ENCODE results near the gene MMEL1. TPM values are rescaled to one million over a fixed set of nuclear protein-coding genes. Genes with fewer than 3 reads are reported as not detected.
"Not testable (repeated sequence)": the region's sequence is repeated elsewhere in the genome, so short reads cannot be mapped to it uniquely, and the experiment has no call there.

MMEL1 gene
- total RNA-seq, 1 donor from 2014 or later: 2.0 TPM

GRCh38 chr1:2588661-2589430, 44.0 kb downstream of the MMEL1 start:
- DNase-seq: no peak

GRCh38 chr1:2587860-2588571, 44.8 kb downstream of the MMEL1 start:
- DNase-seq: no peak

DNA sequence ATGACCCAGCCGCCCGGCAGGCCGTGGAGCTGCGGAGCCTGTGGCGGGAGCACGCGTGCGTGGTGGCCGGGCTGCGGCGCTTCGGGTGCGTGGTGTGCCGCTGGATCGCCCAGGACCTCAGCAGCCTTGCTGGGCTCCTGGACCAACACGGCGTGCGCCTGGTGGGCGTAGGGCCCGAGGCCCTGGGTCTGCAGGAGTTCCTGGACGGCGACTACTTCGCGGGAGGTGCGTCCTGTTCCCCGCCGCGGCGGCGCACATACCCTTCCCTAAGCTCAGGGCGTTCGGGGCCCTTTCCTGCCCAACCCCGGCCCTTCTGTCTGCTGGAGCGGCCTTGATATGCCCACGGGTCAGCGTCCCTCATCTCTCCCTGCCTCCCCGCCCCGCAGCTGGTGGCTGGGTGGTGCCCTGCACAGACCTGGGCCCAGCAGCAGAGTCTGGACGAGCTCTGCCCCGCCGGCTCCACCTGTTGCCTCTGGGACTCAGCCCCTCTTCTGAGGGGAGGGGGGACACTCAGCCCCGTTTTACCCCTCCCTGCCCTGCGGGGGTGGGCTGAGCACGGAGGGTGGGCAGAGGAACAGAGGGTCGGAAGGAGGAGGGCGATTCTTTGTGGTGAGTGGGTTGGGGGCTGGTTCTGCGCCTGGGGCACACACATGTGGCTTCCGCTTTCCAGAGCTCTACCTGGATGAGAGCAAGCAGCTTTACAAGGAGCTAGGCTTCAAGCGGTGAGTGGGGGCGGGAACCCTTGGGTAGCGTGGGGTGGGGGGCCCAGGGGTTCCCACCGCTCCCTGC, 45.6 kb downstream of the MMEL1 start:
- peak; percentile 50 for DNase-seq

DNA sequence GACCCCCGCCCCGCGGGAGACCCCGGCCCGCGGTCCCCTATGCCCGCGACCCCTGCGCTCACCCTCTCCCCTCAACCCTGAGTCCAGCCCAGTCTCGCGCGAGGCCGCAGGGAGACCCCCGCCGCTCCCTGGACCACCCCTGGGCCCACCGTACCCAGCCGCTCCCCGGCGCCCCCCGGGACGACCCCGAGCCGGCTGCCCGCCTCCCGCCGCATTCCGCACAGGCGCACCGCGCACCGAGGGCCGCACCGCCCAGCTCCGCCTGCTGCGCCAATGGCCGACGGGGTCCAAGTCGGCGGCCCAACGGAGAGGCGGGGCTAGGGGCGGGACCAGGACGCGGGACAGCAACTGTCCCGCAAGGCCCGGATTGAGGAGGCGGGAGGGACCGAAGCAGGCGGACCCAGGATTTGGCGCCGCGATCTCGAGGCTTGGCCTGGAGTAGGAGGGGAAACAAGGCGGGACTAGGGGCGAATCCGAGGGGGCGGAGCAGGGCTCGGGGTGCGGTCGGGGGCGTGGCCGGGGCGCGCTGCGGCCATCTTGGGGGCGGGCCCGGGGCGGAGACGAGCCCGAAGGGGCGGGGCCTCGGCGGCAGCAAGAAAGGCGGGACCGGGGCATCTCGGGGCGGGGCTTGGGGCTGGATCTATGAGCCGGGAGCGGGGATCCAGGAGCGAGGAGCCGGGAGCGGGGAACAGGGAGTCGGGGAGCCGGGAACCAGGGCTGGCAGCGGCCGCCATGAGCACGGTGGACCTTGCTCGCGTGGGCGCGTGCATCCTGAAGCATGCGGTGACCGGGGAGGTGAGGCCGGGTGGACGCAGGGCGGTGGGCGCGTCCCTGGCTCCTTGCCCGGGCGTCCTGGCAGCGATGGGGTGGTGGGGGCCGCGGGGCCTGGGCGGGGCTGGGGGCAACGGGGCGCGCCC, 46.4 kb downstream of the MMEL1 start, which contains the start of gene PRXL2B:
PRXL2B (plus strand) TSS at position 624 of the 917 bp plus-strand sequence; CDS start at position 733, 109 bp downstream.
- peak; percentile 99 for DNase-seq

- DNase-seq: peak; percentile 71
Measured at GRCh38 chr1:2585318-2586092, 47.3 kb downstream of the MMEL1 start.

- no peak for DNase-seq
Measured at GRCh38 chr1:2584686-2585317, 48.0 kb downstream of the MMEL1 start.

DNA sequence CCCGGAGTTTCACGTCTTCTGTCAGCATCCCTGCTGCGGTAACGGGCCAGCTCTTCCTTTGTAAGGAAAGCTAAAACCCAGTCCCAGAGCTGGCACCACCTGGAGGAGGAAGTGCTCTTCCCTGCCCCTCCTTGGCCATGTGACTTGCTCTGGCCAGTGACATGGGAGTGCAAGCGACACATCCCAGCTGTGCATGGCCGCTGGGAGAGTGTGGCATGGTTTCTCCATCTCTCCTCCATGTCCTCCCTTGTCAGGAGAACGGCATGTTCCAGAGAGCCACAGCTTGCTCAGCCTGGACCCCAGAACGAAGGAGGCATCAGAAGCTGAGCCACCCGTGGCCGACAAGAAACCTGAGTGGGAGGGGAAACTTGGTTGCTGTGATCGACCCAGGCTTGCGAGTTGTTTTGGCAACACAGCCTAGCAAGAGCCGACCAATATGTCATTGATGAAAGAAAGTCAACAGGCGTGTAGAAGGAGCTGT, 48.9 kb downstream of the MMEL1 start:
- DNase-seq: no peak

DNA sequence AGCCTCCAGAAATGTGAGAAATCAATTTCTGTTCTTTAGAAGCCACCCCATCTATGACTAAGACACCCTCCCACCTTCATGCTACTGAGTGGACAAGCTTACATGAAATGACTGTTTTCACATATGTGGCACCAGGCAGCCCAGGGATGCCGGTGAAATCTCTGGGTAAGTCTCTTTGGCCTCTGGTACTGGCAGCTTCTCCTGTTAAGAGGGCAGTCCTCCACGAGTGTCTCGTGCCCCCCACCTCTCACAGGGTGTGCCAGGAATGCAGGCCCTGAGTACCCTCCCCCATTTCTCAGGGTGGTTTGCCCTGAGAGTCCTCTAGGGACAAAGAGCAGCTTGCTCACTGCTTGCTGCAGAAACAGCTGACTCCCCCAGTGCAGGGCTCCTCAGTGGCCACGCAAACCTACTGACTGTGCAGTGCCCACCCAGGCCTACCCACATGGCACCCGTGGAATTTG, 49.5 kb downstream of the MMEL1 start:
- no peak for DNase-seq

GRCh38 chr1:2582391-2582790, 50.4 kb downstream of the MMEL1 start:
- DNase-seq: no peak

DNA sequence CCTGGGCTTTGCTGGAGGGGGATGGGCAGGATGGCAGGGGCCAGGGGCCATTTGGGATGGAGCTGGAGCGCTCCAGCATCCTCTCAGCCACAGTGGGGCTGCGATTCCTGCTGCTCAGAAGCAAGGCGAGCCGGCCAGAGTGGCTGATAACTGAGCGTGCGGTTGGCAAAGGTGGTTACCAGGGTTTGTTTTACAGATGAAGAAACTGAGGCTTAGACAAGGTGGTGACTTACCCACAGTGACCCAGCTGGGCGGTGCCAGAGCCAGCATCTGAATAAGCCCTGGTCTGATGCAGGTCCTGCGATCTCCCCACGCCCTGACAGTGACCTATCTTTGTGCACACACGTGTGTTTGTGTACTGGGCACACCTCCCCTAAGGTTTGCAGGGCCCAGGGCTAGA, 52.1 kb downstream of the MMEL1 start:
- DNase-seq: no peak

DNA sequence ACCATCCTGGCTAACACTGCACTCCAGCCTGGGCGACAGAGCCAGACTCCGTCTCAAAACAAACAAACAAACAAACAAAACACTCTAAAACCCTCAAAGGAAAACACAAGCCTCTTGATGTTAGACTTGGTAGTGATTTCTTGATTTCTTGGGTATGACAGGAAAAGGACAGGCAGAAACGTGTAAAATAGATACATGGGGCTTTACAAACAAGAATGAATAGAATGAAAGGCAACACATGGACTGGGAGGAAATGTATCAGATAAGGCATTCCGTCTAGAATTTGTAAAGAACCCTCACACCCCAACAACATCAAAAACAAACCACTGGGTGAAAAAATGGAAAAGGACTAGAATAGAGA, 54.1 kb downstream of the MMEL1 start:
- DNase-seq: no peak

DNA sequence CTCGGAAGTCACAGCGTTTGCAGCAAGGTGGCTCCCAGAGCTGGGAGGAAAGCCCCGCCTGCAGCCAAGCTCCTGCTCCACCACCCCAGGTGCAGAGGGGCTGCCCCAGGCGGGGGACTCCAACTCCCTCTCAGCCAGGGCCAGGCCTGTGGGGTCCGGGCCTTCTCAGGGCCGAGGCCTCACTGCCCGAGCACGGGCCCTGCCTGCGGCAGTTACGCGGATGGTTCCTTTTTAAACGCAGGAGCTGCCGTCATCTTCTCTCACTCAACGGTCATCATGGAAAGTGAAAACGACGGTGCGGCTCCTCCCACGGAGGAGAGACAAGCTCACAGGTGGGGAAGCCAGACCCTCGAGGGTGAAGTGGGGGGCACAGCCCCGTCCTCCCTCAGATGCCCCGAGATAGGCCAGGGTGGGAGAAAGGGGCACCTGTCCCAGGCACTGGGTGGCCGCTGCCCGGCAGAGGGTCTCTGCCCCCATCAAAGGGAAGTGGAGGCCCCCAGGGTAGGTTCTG, 55.2 kb downstream of the MMEL1 start:
- not testable (repeated sequence) for DNase-seq

GRCh38 chr1:2575801-2576663, 56.8 kb downstream of the MMEL1 start:
- no peak for DNase-seq

- peak; percentile 53 for DNase-seq
Measured at GRCh38 chr1:2574350-2574749, 58.5 kb downstream of the MMEL1 start.

GRCh38 chr1:2573250-2573920, 59.4 kb downstream of the MMEL1 start:
- no peak for DNase-seq

DNA sequence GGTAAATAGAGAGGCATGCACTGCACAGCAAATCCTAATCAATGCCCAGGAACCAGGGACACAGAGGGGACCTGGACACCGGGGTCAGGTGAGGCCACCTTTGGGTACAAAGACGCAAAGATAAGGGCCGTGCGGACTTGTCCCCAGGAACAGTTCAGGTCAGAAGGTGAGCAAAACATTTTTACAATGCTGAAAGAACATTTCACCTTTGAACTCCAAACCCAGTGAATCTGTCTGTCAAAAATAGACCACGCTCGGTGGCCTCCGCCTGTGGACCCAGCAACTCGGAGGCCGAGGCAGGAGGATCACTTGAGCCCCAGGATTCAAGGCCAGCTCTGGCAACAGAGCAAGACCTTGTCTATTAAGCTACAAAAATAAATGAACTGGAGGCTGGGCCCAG, 61.5 kb downstream of the MMEL1 start:
- DNase-seq: no peak

DNA sequence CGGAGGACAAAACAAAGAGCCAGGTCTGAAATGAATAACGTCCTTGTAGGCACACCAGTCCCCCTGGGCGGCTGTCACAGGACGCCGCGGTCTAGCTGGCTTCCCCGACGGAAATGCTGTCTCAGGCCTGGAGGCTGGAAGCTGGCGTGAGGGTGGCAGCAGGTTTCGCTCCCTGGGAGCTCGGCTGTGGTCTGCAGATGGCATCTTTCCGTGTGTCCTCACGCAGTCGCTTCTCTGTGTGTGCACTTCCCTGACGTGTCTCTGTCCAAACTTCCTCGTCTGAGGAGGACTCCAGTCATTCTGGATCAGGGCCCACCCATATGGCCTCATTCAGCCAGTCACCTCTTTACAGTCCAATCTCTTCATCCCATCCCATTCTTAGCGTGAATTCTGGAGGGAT, 62.5 kb downstream of the MMEL1 start:
- DNase-seq: no peak

DNA sequence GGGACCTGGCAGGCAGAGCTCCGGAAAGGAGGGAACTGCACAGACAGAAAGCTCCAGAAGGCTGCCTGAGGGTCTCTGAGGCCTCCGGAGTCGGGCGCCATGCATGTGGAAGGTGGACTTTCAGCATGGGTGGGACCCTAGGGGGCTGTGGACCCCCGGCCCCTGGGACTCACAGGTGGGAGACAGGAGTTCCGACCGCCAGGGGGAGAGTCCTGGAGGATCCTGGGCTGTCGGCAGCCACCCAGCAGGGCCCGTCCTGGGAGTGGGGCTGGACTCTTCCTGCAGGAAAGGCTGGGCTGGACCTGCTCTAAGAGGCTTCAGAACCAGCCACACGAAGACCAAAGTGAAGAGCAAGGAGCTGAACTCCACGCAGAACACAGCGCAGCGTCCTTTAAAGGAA, 63.1 kb downstream of the MMEL1 start:
- DNase-seq: not testable (repeated sequence)

- no peak for DNase-seq
Measured at GRCh38 chr1:2569060-2569459, 63.8 kb downstream of the MMEL1 start.

Data from dermis blood vessel endothelial cell (primary cell).